WI38 (cell line): ENCODE measurements around the gene KDF1.

Experiments
- H3K4me3 ChIP-seq: 2 replicates; pipeline ENCODE4 v1.5.1; 2011; ENCODE audit warnings: low read depth, mild to moderate bottlenecking, control low read depth, low read length
- TF ChIP-seq, protein P1 (sequence below): IDR thresholded peaks from 2 replicates; pipeline ENCODE4 v1.5.1; 2012; ENCODE audit warnings: low read depth, mild to moderate bottlenecking, control low read depth, low read length

Gene KDF1

DNA sequence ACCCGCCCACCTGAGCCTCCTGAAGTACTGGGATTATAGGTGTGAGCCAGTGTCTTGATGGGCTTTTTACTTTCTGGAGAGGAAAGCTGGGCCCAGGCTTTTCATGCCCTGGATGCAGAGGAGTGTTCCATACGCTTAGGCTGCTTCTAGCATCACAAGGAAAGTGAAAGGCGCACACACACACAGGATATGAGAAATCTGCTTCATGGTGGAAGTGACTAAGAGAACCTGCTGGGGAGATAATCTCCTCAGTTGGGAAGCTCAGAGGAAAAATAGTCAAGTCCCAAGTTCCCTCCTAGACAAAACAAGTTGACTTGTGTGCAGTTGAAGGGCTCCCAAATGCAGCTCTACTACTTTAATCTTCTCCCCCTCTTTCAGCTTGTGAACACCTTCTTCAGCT, 36.6 kb downstream of the KDF1 start:
- no peak overlapping the region for H3K4me3 ChIP-seq
- TF ChIP-seq, protein P1, sequence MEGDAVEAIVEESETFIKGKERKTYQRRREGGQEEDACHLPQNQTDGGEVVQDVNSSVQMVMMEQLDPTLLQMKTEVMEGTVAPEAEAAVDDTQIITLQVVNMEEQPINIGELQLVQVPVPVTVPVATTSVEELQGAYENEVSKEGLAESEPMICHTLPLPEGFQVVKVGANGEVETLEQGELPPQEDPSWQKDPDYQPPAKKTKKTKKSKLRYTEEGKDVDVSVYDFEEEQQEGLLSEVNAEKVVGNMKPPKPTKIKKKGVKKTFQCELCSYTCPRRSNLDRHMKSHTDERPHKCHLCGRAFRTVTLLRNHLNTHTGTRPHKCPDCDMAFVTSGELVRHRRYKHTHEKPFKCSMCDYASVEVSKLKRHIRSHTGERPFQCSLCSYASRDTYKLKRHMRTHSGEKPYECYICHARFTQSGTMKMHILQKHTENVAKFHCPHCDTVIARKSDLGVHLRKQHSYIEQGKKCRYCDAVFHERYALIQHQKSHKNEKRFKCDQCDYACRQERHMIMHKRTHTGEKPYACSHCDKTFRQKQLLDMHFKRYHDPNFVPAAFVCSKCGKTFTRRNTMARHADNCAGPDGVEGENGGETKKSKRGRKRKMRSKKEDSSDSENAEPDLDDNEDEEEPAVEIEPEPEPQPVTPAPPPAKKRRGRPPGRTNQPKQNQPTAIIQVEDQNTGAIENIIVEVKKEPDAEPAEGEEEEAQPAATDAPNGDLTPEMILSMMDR, result no peak

- TF ChIP-seq, protein P1, result no peak
- peak overlapping the region; percentile 76 for H3K4me3 ChIP-seq
Measured at GRCh38 chr1:26922901-26923300, 37.4 kb downstream of the KDF1 start.

DNA sequence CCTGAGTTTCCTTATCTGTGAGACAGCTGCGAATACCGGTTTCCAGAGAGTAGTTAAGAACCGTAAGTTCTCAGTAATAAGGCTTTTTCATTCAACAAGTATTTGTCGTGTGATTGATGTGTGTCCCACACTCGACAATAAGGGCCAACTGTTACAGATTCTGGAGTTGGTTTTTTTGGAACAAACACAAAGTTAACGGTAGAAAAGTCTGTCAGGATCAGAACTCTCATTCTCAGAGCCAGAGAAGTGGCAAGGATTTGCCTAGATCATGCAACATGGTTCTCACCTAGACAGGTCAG, 37.9 kb downstream of the KDF1 start:
- H3K4me3 ChIP-seq, result peak overlapping the region; percentile 76

DNA sequence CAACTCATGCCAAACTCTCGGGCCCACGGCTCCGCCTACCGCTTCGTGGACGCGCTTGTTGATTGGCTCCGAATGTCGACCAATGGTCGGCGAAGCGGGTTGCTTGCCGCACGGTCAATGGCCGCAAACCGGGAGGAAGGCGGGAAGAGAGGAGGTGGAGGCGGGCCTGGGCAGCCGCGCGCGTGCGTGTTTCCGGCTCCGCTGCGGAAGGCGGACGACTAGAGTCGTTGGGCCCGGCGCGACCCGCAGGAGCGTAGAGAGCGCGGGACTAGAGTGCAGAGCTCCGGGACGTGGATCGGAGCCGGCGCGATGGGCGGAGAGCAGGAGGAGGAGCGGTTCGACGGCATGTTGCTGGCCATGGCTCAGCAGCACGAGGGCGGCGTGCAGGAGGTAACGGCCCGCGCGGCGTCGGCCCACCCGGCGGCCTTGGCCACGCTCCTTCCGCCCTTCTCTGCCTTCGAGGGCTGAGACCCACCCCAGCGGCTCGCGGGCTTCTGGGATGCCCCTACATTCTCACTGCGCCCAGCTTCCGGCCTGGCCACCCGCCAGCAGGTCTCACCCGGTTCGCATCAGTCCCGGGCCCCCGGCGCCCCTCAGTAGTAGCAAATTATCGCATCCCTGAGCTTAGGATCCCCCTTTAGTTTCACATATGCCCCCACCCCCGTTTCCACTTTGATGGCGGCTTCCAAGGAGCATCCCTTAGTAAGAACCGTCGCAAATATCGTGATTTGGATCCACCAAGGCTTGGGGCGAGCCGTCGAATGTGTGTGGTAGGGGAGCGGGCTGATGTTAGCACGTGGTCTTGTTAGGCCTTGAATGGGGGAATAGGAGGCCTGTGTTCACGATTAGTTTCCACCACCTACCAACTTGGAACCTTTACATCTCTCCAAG, 38.5 kb downstream of the KDF1 start, which contains the start of gene NUDC:
Gene NUDC, plus strand, starts transcription at position 204 of the 891 bp plus-strand sequence. Its CDS starts 106 bp downstream, at position 310.
- H3K4me3 ChIP-seq, result peak within 1 kb of the TSS; percentile 76
- TF ChIP-seq, protein P1, result no peak

More for the DNA sequence above, 37.9 kb downstream of the KDF1 start:
- TF ChIP-seq, protein P1, result no peak

DNA sequence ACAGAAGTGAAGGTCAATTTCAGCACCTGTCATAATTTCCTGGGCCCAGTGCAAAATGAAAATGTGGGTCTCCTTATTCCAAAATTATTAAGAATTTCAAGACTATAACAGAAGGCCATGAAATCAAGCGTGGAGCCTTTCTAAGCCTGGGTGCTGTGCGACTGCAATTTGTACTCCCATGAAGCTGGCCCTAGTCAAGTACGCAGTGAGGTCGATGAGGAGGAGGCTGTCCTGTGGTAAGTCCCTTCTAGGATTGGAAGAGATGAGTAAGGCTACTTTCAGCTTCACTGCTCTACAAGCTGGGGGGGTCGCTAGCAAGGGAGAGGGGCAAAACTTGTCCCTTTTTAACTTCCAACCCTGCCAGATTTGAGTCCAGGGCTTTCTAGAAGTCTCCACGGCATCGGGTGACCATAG, 39.1 kb downstream of the KDF1 start:
- TF ChIP-seq, protein P1, result no peak
- peak overlapping the region; percentile 76 for H3K4me3 ChIP-seq

DNA sequence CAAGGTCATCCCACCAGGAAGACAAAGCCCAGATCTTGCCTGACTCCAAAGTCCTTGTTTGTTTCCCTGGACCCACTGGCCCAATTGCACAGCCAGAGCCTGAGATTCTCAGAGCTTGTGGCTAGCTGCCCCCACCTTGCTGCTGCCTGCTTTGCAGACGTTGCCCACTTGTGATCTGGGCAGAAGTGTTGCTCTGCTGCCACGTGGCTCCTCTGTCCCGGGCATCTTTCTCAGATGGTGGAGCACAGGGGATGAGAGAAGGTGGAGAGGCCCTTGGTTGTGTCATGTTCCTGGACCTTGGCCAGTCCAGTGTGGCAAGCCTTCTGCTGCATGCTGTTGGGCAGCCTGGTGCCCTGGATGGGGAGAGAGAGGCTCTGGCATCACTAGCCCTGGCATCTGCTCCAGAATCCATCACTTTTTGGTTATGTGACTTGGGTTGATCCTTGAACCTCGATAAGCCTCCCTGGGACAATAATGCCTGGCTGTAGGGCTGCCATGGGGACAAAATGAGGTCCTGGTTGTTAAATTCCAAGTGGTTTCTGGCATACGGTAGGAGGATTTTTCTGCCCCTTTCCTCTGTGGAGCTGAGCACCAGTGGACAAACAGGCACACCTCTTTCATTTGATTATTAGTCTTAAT, 44.9 kb downstream of the KDF1 start:
- no peak overlapping the region for H3K4me3 ChIP-seq
- TF ChIP-seq, protein P1, result no peak
